Measurements from ENCODE around the gene TMEM14C.

The TMEM14C gene

GRCh38 chr6:10771371-10771894, 48.6 kb downstream of the TMEM14C start:
- DNase-seq, result no peak

GRCh38 chr6:10778230-10778629, 55.4 kb downstream of the TMEM14C start:
- DNase-seq, result no peak

DNA sequence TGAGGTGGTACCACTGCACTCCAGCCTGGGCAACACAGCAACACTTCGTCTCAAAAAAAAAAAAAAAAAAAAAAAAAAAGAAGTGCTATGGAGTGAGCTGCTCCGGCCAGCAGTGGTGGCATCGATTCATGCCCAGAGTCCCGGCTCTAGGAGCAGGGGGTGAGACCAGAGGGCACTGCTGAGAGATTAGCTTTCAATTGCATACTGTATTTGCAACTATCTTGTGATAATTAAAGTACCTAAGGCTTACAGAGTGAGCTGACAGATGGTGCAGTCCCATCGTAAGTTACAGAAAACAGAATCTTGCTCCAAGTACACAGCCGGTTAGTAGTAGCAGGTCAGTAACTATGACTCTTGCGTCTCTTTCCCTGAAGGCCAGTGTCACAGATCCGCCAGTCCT, 56.2 kb downstream of the TMEM14C start:
- no peak for DNase-seq

All from NCI-H1417 treated with DMSO at 0.1 percent for 48 hours (cell line).